ENCODE data around the gene ANKRD66. TPM values are rescaled to one million over a fixed set of nuclear protein-coding genes. Genes with fewer than 3 reads are reported as not detected.

The ANKRD66 gene
- polyA plus RNA-seq, 1 experiment = not detected

DNA sequence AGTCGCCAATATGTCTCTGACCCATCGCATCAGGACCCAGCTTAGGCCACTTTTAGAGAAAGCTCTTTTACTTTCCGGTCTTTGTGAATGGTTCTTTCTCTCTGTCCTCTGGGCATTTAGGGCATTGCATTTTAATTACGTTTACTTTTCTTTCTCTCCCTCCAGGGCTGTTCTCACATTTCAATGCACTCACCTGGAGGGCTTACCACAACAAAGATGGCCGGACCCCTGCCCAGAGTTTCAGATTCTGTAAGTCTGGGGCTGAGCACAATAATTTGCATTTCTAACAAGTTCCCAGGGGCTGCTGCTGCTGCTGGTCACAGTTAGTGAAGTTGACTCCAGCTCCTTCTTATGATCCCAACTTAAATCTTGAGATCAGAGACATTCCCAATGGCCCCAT, 3.0 kb downstream of the ANKRD66 start:
- H3K4me3 ChIP-seq (ENCODE audit: low read depth, low read length) = no peak overlapping the region
- CTCF ChIA-PET = no interaction called here
- TF ChIP-seq, protein P1, sequence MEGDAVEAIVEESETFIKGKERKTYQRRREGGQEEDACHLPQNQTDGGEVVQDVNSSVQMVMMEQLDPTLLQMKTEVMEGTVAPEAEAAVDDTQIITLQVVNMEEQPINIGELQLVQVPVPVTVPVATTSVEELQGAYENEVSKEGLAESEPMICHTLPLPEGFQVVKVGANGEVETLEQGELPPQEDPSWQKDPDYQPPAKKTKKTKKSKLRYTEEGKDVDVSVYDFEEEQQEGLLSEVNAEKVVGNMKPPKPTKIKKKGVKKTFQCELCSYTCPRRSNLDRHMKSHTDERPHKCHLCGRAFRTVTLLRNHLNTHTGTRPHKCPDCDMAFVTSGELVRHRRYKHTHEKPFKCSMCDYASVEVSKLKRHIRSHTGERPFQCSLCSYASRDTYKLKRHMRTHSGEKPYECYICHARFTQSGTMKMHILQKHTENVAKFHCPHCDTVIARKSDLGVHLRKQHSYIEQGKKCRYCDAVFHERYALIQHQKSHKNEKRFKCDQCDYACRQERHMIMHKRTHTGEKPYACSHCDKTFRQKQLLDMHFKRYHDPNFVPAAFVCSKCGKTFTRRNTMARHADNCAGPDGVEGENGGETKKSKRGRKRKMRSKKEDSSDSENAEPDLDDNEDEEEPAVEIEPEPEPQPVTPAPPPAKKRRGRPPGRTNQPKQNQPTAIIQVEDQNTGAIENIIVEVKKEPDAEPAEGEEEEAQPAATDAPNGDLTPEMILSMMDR (IDR thresholded peaks at IDR 0.05; ENCODE audit: low read depth, low read length) = no peak

DNA sequence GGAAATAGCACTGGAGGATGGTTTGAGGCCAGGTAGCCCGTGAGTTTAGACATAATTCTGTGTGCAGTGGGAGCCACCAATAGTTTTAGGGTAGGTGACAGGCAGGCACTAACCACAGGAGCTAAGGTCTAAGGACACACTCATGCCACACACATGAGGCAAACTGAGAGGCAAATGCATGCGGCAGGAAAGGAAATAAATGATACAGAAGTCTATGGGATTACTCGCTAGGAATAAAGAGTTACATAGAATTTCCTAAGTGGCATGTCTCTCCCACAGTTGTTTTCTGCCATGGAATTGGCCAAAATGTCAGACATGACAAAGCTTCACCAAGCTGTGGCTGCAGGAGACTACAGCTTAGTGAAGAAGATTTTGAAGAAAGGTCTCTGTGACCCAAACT, 4.9 kb downstream of the ANKRD66 start:
- ChIA-PET POLR2A (no interaction called here), CTCF (no interaction called here)
- TF ChIP-seq, protein P1 (IDR thresholded peaks at IDR 0.05; ENCODE audit: low read depth, low read length) = no peak
- Histone ChIP-seq H3K4me3 (ENCODE audit: low read depth, low read length) (no peak overlapping the region), H3K9me3 (ENCODE audit: control insufficient read depth, insufficient read depth, low read length) (no peaks in the 10 kb centered on the region), H3K27ac (ENCODE audit: low read depth, low read length) (no peak overlapping the region), H3K27me3 (ENCODE audit: control insufficient read depth, insufficient read depth, low read length) (no peaks in the 10 kb centered on the region)
- no peak for DNase-seq (ENCODE audit: low read depth, low spot score)

More for the DNA sequence above, 3.0 kb downstream of the ANKRD66 start:
- Histone ChIP-seq H3K27me3 (ENCODE audit: control insufficient read depth, insufficient read depth, low read length) (no peaks in the 10 kb centered on the region), H3K27ac (ENCODE audit: low read depth, low read length) (no peak overlapping the region), H3K9me3 (ENCODE audit: control insufficient read depth, insufficient read depth, low read length) (no peaks in the 10 kb centered on the region)
- DNase-seq (ENCODE audit: low read depth, low spot score) = no peak
- POLR2A ChIA-PET = no interaction called here

DNA sequence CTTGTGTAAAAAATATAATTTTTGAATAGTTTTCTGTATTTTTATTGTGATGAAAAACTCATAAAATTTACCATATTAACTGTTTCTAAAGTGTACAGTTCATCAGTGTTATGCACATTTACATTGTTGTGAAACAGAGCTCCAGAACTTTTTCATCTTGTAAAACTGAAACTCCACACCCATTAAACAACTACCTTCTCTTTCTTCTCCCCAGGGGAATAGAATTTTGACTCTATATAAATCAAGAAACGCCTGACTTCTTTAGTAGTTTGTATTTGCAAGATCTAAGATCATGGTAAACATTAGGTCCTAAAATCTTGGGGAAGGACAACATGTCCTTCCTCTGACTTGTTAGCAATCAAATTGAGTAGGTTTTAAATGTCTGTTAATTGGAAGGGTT, 9.1 kb downstream of the ANKRD66 start:
- CTCF ChIA-PET = no interaction called here
- no peak for DNase-seq (ENCODE audit: low read depth, low spot score)
- Histone ChIP-seq H3K27me3 (ENCODE audit: control insufficient read depth, insufficient read depth, low read length) (no peaks in the 10 kb centered on the region), H3K9me3 (ENCODE audit: control insufficient read depth, insufficient read depth, low read length) (no peaks in the 10 kb centered on the region), H3K27ac (ENCODE audit: low read depth, low read length) (no peak overlapping the region), H3K4me3 (ENCODE audit: low read depth, low read length) (no peak overlapping the region)
- TF ChIP-seq, protein P1 (IDR thresholded peaks at IDR 0.05; ENCODE audit: low read depth, low read length) = no peak
- POLR2A ChIA-PET = no interaction called here

DNA sequence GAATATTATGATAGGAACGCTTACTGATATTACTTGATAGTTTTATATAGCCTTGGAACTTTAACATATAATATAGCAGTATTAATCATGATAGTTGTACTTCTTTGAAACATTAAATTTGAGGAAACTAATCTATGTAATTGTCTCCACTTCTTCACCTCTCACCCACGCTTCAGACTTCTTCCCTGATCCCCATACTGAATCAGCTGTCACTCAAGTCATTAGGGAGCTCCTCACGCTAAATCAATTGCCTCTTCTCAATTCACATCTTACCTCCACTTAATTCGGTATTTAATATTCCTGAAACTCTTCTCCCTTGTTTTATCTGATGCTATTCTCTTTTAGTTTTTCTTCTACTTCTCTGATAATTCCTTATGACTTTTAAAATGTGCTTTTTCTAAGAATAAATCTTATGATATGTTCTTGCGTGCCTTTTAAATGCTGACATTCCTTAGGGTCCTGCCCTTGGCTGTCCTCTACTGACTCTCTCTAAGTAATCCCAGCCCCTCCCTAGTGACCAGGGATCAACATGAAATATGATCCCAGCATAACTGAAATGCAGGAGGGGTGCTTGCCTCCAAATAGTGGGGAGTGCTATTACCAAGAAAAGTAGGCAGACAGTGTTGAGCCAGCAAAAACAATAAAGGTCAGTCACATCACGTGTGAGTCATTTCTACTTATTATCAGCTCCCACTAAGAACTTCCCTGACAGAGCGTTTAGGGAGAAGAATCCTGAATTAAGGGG, 9.9 kb downstream of the ANKRD66 start:
- CTCF ChIA-PET = no interaction called here
- no peak for DNase-seq (ENCODE audit: low read depth, low spot score)
- POLR2A ChIA-PET = no interaction called here

DNA sequence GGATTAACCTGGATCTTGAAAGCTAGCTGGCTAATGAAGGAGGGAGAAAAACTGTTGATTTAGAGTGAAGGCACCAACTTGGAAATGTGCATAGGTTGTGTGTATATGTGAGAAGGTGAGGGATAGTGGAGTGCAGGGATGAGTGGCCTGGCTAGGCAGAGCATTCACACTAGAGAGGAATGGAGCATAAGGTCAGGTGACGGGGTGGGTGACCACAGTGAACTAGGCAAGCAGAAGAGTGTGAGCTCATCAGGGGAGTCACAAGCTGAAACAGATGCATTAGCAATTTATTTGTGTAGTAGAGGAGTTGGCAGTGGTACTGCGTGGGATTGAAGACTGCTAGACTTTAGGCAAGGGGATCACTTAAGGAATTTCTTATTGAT, 10.5 kb downstream of the ANKRD66 start:
- CTCF ChIA-PET = no interaction called here
- Histone ChIP-seq H3K27me3 (ENCODE audit: control insufficient read depth, insufficient read depth, low read length) (no peaks in the 10 kb centered on the region), H3K9me3 (ENCODE audit: control insufficient read depth, insufficient read depth, low read length) (no peaks in the 10 kb centered on the region), H3K4me3 (ENCODE audit: low read depth, low read length) (no peak overlapping the region), H3K27ac (ENCODE audit: low read depth, low read length) (no peak overlapping the region)
- TF ChIP-seq, protein P1 (IDR thresholded peaks at IDR 0.05; ENCODE audit: low read depth, low read length) = no peak
- DNase-seq (ENCODE audit: low read depth, low spot score) = no peak
- POLR2A ChIA-PET = no interaction called here

More for the DNA sequence above, 9.9 kb downstream of the ANKRD66 start:
- Histone ChIP-seq H3K4me3 (ENCODE audit: low read depth, low read length) (no peak overlapping the region), H3K27ac (ENCODE audit: low read depth, low read length) (no peak overlapping the region), H3K9me3 (ENCODE audit: control insufficient read depth, insufficient read depth, low read length) (no peaks in the 10 kb centered on the region), H3K27me3 (ENCODE audit: control insufficient read depth, insufficient read depth, low read length) (no peaks in the 10 kb centered on the region)
- TF ChIP-seq, protein P1 (IDR thresholded peaks at IDR 0.05; ENCODE audit: low read depth, low read length) = no peak
